Measurements from ENCODE around the gene CDKN2A.
A peak's percentile ranks its signal among the peaks of the same experiment; 100 is the strongest.

CDKN2A gene

DNA sequence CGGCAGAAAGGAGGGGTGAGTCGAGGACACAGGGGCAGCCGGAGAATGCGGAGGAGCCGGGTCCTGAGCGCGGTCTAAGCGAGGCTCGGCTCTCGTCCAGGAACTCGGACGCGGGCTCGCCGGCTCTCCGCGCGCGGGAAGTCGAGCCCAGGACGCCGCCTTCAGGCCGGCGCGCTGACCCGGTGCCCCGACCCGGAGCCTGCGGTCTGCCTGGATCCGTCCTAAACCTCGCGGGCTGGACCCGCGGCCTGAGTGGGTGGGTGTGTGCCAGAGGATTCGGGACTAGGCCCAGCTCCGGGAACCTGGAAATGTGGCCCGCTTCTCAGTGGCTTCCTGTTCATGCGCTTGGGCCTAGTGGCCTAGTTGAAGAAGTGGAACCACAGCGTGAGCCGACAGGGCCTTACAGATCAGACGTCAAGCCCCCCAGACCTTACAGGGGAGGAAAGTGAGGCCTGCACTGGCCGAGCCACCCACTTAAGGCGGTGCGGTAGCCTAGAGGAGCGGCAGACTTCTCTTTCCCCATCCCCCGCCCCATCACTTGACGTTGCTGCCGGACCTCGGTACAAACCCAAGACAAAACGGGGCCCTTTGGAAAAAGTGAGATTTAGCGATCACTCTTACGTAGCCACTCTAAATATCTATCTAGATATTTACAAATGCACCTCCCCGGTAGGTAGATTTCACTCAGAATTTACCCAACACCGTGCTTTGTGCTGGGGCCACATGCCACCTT is 1.6 kb upstream of the CDKN2A start:
- TF ChIP-seq CTCF (IDR thresholded peaks at IDR 0.05; ENCODE audit: insufficient read depth, missing control alignments): no peak
- DNase-seq (ENCODE audit: insufficient read length, low spot score): no peak
- FAIRE-seq: no peak

DNA sequence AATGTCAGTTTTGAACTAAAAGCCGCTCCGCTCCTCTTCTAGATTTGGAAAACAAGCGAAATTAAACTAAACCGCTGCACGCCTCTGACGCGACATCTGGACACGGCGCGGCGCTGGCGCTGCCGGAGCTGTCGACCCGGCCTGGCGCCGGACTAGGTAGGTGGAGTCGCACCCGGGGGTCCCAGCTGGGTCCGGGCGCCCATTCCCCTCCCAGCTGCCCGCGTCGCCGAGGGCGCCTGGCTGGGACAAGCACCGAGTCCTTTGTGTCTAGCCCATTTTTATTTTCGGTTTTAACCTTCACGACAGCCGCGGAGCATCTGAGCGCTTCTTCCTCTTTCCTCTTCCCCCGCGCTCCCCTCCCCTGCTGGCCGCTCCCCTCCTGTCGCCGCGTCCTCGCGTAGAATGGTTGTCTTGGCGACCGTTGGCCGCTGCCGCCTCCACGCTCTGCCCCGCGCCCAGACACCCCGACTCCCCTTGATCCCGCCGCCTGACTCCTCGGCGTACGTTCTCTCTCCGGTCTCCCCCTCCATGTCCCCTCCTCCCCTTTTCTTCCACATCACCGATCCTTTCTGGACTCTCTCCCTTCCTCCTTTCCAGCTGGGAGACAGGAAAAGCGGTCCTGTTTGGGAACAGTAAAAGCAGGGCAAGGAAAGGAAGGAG is 944 bp upstream of the CDKN2A start:
- FAIRE-seq: no peak
- DNase-seq (ENCODE audit: insufficient read length, low spot score): no peak

DNA sequence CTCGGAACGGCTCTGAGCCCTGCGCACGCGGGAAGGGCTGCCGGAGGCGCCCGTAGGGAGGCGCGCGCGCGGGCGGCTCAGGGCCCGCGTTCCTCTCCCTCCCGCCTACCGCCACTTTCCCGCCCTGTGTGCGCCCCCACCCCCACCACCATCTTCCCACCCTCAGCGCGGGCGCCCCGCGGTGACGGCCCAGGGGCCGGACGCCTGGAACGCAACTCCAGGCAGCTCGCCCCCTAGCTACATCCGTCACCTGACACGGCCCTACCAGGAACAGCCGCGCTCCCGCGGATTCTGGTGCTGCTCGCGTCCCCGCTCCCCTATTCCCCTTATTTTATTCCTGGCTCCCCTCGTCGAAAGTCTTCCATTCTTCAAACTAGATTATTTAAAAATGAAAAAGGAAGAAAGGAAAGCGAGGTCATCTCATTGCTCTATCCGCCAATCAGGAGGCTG is 389 bp upstream of the CDKN2A start, which contains the start of gene CDKN2B-AS1:
Gene CDKN2B-AS1, plus strand, starts transcription at position 236 of the 450 bp plus-strand sequence.
- DNase-seq (ENCODE audit: insufficient read length, low spot score) (no peak), FAIRE-seq (no peak)
- peak; percentile 5 for TF ChIP-seq CTCF (IDR thresholded peaks at IDR 0.05; ENCODE audit: insufficient read depth, missing control alignments)

More for the DNA sequence above, 944 bp upstream of the CDKN2A start:
- TF ChIP-seq CTCF (IDR thresholded peaks at IDR 0.05; ENCODE audit: insufficient read depth, missing control alignments): no peak

- no peak for FAIRE-seq
- no peak for TF ChIP-seq CTCF (IDR thresholded peaks at IDR 0.05; ENCODE audit: insufficient read depth, missing control alignments)
- no peak for DNase-seq (ENCODE audit: insufficient read length, low spot score)
These were observed 1.2 kb downstream of the CDKN2A start for GRCh38 chr9:21993007-21993406.

GRCh38 chr9:21991072-21991959 is 2.9 kb downstream of the CDKN2A start:
- FAIRE-seq (no peak), DNase-seq (ENCODE audit: insufficient read length, low spot score) (no peak)
- TF ChIP-seq CTCF (IDR thresholded peaks at IDR 0.05; ENCODE audit: insufficient read depth, missing control alignments): no peak

DNA sequence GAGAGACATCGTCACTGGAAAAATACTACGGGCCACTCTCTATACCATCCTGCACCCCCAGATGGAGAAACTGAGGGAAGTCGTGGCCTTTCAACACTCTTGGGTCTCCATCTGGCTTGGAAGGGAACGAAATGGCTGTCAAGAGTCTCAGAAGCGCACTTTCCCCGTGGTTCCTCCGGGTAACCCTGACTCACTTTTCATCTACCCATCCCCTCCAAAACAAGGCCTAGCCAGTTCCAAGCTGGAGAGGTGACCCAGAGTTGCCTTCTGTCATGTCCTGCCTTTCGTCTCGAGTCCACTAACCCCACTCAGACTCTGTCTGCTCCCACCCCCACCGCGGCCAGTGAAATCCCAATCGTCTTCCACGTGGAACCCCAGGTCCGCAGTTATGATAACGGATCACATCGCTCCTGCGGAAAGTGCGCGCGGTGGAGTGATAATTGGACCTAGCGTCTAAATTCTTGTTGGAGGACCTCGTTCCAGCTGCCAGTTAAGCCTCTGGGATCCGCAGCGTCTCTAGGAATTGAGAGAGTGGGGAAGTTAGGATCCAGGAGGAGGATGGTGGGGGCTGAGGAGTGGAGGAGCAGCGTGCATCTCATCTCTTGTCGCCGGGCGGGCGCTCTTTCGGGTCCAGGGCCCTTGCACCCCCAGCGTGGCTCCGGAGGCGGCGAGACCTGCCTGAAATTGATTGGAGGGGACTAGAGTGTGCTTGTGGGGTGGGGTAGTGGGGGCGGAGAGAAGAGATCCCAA is 4.6 kb downstream of the CDKN2A start:
- no peak for TF ChIP-seq CTCF (IDR thresholded peaks at IDR 0.05; ENCODE audit: insufficient read depth, missing control alignments)
- DNase-seq (ENCODE audit: insufficient read length, low spot score) (no peak), FAIRE-seq (no peak)

Data from D721Med (cell line).